ENCODE measurements around the gene ACAD10. TPM values are rescaled to one million over a fixed set of nuclear protein-coding genes. Genes with fewer than 3 reads are reported as not detected.

Gene ACAD10
- total RNA-seq (2022) (25.4 and 31.0 TPM in 2 replicates), Bru-seq, nascent RNA (percentile 64 among the genes with signal in this experiment), BruChase-seq, experiment 1, labeled RNA remaining after a 6-hour chase (percentile 66 among the genes with signal in this experiment), BruChase-seq, experiment 2, labeled RNA remaining after a 2-hour chase (percentile 64 among the genes with signal in this experiment)
- long read RNA-seq, full-length matches to known transcripts, result 7 of 34 reads
- long read RNA-seq, partial matches to known transcripts, result 3 of 34 reads
- long read RNA-seq, other reads (novel, unspliced or antisense), result 24 of 34 reads

DNA sequence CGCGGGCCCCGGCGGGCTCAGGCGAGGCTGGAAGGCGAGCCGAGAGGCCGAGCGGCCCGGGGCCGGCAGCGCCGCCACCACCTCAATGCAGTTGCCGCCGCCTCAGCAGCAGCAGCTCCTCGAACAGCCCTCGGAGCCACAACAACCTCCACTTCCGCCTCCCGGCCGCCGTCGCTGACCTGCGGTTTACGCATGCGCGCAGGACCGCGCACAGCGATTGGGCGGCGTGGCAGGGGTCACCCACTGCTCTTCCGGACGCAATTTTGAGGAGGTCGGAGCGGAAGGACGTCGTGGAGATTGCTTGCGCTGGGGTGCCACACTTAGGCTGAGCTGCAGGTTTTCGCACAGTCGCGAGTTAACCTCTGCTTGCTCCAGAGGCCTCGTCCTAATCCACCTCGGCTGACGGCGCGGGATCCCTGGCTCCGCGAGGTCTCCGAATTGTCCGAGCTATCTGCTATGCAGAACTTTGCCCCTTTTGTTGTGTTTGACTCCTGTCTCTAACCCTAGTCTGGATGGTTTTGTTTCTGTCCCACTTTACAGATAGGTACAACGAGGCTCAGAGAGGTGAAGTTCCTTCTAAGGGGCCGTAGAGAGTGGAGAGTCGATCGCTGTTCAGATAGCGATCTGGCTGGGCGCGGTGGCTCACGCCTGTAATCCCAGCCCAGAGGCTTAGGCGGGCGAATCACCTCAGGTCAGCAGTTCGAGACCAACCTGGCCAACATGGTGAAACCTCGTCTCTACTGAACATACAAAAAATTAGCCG, at the start of gene ACAD10, which contains the start of gene BRAP:
TSS of gene ACAD10 (plus strand) at position 243 of the 763 bp plus-strand sequence. CDS start 6,657 bp downstream, outside the sequence.
TSS of gene BRAP (minus strand) at position 146 of the 763 bp plus-strand sequence. CDS start 164 bp downstream, outside the sequence.
- intact Hi-C loops (cut with micrococcal nuclease), result loop anchor here (2.0 kb wide), 1 partner anchor 127 kb away; no protein-coding TSS in a partner anchor
- peaks cover 17% of the 10 kb centered on the region for H3K4me1 Mint-ChIP-seq (ENCODE audit: insufficient read depth, unreplicated experiment)
- peak within 1 kb of the TSS; percentile 93 for H3K27ac Mint-ChIP-seq (ENCODE audit: low read depth, unreplicated experiment)
- ChIA-PET POLR2A (interaction anchor here (0.6 to 2.8 kb wide), 35 partner anchors 9 to 1167 kb away, joined by 3 to 26 read pairs (median 3); partner anchors contain the start of genes ATXN2 and MAPKAPK5), CTCF (interaction anchor here (0.5 to 1.8 kb wide), 9 partner anchors 24 to 289 kb away, joined by 3 to 6 read pairs (median 3); no protein-coding TSS in a partner anchor)
- peak; percentile 93 for DNase-seq (ENCODE audit: unreplicated experiment)
- BruUV-seq (replicated peaks), result TSS peak; percentile 79
- H3K36me3 Mint-ChIP-seq (ENCODE audit: insufficient read depth, unreplicated experiment), result peaks cover 26% of the 10 kb centered on the region
- H3K27me3 Mint-ChIP-seq (ENCODE audit: insufficient read depth, unreplicated experiment), result no peaks in the 10 kb centered on the region
- peak within 1 kb of the TSS; percentile 93 for H3K4me3 Mint-ChIP-seq (ENCODE audit: unreplicated experiment)
- H3K9me3 Mint-ChIP-seq (ENCODE audit: unreplicated experiment), result no peaks in the 10 kb centered on the region
- TF ChIP-seq CTCF (IDR thresholded peaks at IDR 0.05; ENCODE audit: unreplicated experiment), result no peak

DNA sequence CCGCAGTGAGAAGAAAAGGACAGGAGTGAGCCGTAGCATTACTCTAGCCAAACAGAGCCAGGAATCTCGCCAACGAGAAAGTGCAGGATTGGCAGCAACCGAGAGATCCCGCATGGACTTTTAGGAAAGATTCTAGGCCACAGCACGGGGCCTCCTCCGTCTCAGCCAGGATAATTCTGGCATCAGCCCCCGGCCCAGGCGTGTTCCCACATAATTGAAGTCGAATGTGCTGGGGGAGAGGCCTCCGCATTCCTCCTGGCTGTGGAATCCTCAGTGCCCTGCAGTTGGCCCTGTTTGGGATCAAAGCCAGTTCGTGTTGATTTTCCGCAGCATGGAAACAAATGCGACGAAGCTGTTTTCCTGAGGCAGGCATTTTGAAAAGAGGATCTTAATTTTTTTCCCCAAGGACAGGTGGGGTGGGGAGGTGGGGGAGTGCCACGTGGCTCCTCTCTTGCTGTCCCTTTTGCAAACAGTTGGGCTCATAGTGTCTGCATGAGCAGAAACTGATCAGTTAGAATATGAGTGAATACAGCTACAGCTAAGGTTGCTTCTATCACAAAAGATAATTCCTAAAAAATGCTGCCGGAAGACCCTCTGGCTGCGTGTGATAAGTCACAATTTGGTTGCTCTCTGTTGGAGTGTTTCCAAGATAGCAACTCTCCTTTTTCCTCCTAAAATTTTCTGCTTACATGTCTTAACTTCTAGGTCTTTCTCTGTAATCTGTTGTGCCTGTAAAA, 49.5 kb upstream of the ACAD10 start:
- DNase-seq (ENCODE audit: unreplicated experiment), result no peak
- POLR2A ChIA-PET, result no interaction called here
- intact Hi-C loops (cut with micrococcal nuclease), result no loop called here
- no TSS peak for BruUV-seq (replicated peaks)
- no peak for TF ChIP-seq CTCF (IDR thresholded peaks at IDR 0.05; ENCODE audit: unreplicated experiment)
- Mint-ChIP-seq H3K27me3 (ENCODE audit: insufficient read depth, unreplicated experiment) (no peaks in the 10 kb centered on the region), H3K36me3 (ENCODE audit: insufficient read depth, unreplicated experiment) (peaks cover 27% of the 10 kb centered on the region), H3K9me3 (ENCODE audit: unreplicated experiment) (no peaks in the 10 kb centered on the region), H3K4me3 (ENCODE audit: unreplicated experiment) (no peak overlapping the region), H3K4me1 (ENCODE audit: insufficient read depth, unreplicated experiment) (no peaks in the 10 kb centered on the region), H3K27ac (ENCODE audit: low read depth, unreplicated experiment) (no peak overlapping the region)
- CTCF ChIA-PET, result interaction anchor here (0.6 kb wide), 1 partner anchor 185 kb away, joined by 3 read pairs; no protein-coding TSS in a partner anchor

GRCh38 chr12:111638556-111638955, 47.3 kb upstream of the ACAD10 start:
- Mint-ChIP-seq H3K27me3 (ENCODE audit: insufficient read depth, unreplicated experiment) (no peaks in the 10 kb centered on the region), H3K27ac (ENCODE audit: low read depth, unreplicated experiment) (no peak overlapping the region), H3K4me3 (ENCODE audit: unreplicated experiment) (no peak overlapping the region), H3K9me3 (ENCODE audit: unreplicated experiment) (no peaks in the 10 kb centered on the region), H3K36me3 (ENCODE audit: insufficient read depth, unreplicated experiment) (peaks cover 49% of the 10 kb centered on the region), H3K4me1 (ENCODE audit: insufficient read depth, unreplicated experiment) (no peaks in the 10 kb centered on the region)
- BruUV-seq (replicated peaks), result no TSS peak
- no peak for TF ChIP-seq CTCF (IDR thresholded peaks at IDR 0.05; ENCODE audit: unreplicated experiment)
- intact Hi-C loops (cut with micrococcal nuclease), result no loop called here
- DNase-seq (ENCODE audit: unreplicated experiment), result no peak
- ChIA-PET CTCF (interaction anchor here (0.6 kb wide), 1 partner anchor 36 kb away, joined by 3 read pairs; no protein-coding TSS in a partner anchor), POLR2A (interaction anchor here (0.6 kb wide), 1 partner anchor 66 kb away, joined by 3 read pairs; no protein-coding TSS in a partner anchor)
